Progenitor cell of endocrine pancreas (in vitro differentiated cells): Measurements from ENCODE around the gene TCTN2. TPM values are rescaled to one million over a fixed set of nuclear protein-coding genes. Genes with fewer than 3 reads are reported as not detected.

Experiments used
- DNase-seq: peaks from one replicate; pipeline ENCODE4 v3.0.0; 2021; ENCODE audit warnings: low spot score; ENCODE audit not compliant: unreplicated experiment
- H3K27ac Mint-ChIP-seq: 2 replicates; pipeline ENCODE4 v1.8.0; 2021; ENCODE audit warnings: mild to moderate bottlenecking, moderate library complexity, mixed read lengths
- H3K27me3 Mint-ChIP-seq: 2 replicates; pipeline ENCODE4 v1.8.0; 2021; ENCODE audit warnings: mixed read lengths
- H3K36me3 Mint-ChIP-seq: 2 replicates; pipeline ENCODE4 v1.8.0; 2022; ENCODE audit warnings: mixed read lengths; ENCODE audit not compliant: insufficient read depth
- H3K4me1 Mint-ChIP-seq: 2 replicates; pipeline ENCODE4 v1.8.0; 2021; ENCODE audit warnings: low read depth, mixed read lengths
- H3K4me3 Mint-ChIP-seq: 2 replicates; pipeline ENCODE4 v1.8.0; 2021; ENCODE audit warnings: low read depth, mild to moderate bottlenecking, moderate library complexity, mixed read lengths
- H3K9me3 Mint-ChIP-seq: 2 replicates; pipeline ENCODE4 v1.8.0; 2021; ENCODE audit warnings: low read depth, mixed read lengths
- total RNA-seq: library from RNA; stranded (reverse); gene quantifications from 2 replicates; pipeline ENCODE4 v1.2.1, GENCODE V29; 2021
- TF ChIP-seq, protein P1 (sequence below): fragments of 200-600 bp; sonication (generic); IDR thresholded peaks from one replicate; pipeline ENCODE4 v1.5.0; 2021; ENCODE audit warnings: antibody characterized with exemption, mild to moderate bottlenecking; ENCODE audit not compliant: unreplicated experiment

TCTN2 gene
- total RNA-seq, 1 donor from 2014 or later = 37.6 TPM

DNA sequence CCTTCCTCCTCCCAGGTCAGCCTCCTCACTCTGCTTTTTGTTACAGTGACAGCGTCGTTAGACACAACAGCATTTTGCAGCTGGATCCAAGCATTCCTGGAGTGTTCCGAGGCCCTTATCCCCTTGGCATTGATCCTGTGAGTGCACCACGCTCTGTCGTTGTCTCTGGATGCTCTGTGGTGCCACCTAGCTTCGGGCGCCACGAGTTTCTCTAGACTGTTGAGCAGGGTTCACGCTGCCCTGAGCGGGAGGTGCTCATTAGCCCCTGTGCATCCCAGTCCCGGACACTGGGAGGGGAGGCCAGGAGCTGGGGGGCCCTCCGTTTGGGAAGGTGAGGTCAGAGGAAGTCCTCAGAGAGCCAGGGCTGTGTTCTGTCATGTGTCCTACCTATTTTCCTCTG is 73.9 kb downstream of the TCTN2 start:
- Mint-ChIP-seq H3K27me3 (no peaks in the 10 kb centered on the region), H3K4me3 (no peak overlapping the region), H3K9me3 (no peaks in the 10 kb centered on the region), H3K36me3 (peaks cover 20% of the 10 kb centered on the region), H3K4me1 (no peaks in the 10 kb centered on the region), H3K27ac (peak overlapping the region; percentile 41)
- TF ChIP-seq, protein P1, sequence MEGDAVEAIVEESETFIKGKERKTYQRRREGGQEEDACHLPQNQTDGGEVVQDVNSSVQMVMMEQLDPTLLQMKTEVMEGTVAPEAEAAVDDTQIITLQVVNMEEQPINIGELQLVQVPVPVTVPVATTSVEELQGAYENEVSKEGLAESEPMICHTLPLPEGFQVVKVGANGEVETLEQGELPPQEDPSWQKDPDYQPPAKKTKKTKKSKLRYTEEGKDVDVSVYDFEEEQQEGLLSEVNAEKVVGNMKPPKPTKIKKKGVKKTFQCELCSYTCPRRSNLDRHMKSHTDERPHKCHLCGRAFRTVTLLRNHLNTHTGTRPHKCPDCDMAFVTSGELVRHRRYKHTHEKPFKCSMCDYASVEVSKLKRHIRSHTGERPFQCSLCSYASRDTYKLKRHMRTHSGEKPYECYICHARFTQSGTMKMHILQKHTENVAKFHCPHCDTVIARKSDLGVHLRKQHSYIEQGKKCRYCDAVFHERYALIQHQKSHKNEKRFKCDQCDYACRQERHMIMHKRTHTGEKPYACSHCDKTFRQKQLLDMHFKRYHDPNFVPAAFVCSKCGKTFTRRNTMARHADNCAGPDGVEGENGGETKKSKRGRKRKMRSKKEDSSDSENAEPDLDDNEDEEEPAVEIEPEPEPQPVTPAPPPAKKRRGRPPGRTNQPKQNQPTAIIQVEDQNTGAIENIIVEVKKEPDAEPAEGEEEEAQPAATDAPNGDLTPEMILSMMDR = peak; percentile 11
- no peak for DNase-seq

DNA sequence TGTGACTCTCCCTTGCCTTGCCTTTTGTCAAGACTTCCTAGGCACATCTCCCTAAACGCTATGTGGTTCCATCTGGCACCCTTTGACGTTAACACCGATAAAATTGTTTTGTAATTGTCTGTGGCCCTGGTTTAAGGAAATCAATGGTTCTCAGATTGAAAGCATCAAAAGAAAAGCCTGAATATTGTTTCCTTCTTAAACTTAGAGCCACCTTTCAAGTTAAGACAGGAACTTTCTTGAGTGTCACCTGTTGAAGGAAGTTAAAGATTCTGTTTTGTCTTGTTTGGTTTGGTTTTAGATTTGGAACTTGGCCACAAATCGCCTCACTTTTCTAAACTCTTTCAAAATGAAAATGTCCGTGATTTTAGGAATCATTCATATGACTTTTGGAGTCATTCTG is 76.4 kb downstream of the TCTN2 start:
- peaks cover 17% of the 10 kb centered on the region for H3K36me3 Mint-ChIP-seq
- H3K27me3 Mint-ChIP-seq = no peaks in the 10 kb centered on the region
- H3K4me1 Mint-ChIP-seq = no peaks in the 10 kb centered on the region
- H3K9me3 Mint-ChIP-seq = no peaks in the 10 kb centered on the region
- H3K4me3 Mint-ChIP-seq = no peak overlapping the region
- no peak for DNase-seq
- TF ChIP-seq, protein P1 = no peak
- no peak overlapping the region for H3K27ac Mint-ChIP-seq

DNA sequence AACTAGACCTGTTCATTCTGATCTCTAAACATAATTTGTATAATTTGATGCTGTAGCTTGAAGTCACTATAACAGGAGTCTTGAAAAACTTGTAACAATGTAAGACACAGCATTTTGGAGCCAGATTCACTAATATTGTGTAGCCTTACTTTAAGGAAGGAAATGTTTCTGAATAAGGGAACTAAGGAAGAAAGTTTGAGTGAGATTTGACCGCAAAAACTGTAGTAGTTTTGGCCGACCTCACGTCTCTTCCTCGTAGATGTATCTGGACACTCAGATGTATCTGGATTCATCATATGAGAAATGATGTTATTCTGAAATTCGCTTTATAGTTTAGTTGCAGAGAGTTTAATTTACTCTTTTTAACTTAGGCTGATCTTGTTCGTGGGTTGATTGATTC is 77.2 kb downstream of the TCTN2 start:
- TF ChIP-seq, protein P1 = no peak
- Mint-ChIP-seq H3K36me3 (peaks cover 17% of the 10 kb centered on the region), H3K27ac (no peak overlapping the region), H3K4me3 (no peak overlapping the region), H3K9me3 (no peaks in the 10 kb centered on the region), H3K4me1 (no peaks in the 10 kb centered on the region), H3K27me3 (no peaks in the 10 kb centered on the region)
- DNase-seq = no peak

DNA sequence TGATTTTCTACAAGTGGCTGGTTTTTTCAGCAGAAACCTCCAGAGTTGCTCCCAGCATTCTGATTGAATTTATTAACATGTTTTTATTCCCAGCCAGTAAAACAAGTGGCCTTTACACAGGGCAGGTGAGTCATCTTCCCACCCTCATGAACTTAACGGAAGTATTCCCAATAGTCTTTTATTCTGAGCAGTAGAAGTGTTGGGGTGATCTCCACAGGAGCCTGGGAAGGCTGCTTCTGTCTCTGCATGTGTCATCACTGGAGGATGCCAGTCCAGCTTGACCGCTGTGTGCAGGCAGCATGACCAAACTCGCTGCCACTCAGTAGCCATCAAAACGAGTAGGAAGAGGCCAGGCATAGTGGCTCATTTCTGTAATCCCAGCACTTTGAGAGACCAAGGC is 77.7 kb downstream of the TCTN2 start:
- Mint-ChIP-seq H3K4me1 (no peaks in the 10 kb centered on the region), H3K4me3 (no peak overlapping the region), H3K27ac (no peak overlapping the region), H3K9me3 (no peaks in the 10 kb centered on the region), H3K27me3 (no peaks in the 10 kb centered on the region), H3K36me3 (peaks cover 17% of the 10 kb centered on the region)
- no peak for DNase-seq
- TF ChIP-seq, protein P1 = no peak

DNA sequence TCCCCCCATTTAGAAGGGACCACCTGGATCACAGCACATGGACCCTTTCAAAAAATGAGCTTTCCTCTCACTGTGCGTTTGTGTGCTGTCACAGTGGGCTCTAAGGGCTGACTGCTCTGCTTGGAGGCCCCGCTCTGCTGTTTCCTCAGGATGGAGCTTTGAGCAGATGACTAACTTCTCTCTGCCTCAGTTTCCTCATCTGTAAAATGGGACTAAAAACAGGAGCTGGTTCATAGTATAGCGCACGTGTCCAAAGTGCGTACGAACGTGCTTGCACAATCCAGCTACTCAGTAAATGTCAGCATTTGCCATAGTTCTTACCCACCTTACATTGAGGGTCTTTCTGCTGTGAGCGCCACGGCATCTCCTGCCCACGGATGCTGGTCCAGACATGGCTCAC is 78.4 kb downstream of the TCTN2 start:
- no peak overlapping the region for H3K27ac Mint-ChIP-seq
- H3K27me3 Mint-ChIP-seq = no peaks in the 10 kb centered on the region
- no peaks in the 10 kb centered on the region for H3K9me3 Mint-ChIP-seq
- no peaks in the 10 kb centered on the region for H3K4me1 Mint-ChIP-seq
- TF ChIP-seq, protein P1 = no peak
- DNase-seq = no peak
- H3K36me3 Mint-ChIP-seq = peaks cover 19% of the 10 kb centered on the region
- no peak overlapping the region for H3K4me3 Mint-ChIP-seq
